Measurements from ENCODE around the gene ABCD3.
"Not testable (repeated sequence)": the region's sequence is repeated elsewhere in the genome, so short reads cannot be mapped to it uniquely, and the experiment has no call there.

ABCD3 gene

DNA sequence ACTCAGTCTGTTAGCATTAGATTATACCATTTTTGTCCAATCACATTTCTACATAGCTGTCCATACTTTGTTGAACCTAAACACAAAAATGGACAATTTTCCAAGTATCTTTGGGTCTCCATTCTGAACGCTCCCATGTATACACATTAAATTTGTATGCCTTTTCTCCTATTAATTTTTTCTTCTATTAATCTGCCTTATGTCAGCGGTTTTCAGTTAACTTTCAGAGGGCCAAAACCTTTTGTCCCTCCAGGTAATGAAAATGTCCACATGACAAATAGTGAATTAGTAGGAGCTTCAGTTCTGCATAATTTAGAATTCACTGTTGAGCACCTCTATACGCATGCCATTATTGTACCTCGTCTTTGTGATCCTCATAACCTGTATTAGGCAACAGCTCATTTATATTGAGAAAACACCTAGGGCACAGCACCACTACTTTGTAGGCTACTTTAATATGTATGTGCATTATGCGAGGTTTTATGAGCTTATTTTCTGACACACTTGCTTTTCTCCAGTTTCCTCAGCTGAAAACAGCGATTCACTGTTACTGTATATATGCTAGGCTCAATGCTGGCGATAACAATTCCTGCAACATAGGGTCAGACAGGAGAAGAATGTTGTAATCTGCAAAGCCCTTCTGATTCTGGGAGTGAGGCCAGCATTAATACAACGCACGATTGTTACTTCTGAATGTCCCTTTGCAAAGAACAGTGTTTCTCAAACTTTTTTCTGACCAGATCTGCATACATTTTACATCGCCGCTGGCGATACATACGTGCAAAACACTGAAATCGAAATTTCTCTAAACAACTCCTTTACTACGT lies 1.1 kb upstream of the ABCD3 start:
- DNase-seq: peak; percentile 14

DNA sequence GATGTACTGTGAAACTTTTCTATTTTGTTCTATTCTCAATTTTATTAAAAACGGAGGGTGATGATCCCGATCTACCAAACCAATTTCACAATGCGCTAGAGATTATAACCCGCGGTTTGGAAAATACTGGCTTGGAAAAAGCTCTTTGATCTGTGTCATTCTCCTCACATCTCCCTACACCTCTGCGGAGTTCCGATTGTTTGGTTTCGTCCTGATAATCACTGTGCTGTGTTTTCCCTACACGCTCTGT lies 536 bp upstream of the ABCD3 start:
- DNase-seq: no peak

DNA sequence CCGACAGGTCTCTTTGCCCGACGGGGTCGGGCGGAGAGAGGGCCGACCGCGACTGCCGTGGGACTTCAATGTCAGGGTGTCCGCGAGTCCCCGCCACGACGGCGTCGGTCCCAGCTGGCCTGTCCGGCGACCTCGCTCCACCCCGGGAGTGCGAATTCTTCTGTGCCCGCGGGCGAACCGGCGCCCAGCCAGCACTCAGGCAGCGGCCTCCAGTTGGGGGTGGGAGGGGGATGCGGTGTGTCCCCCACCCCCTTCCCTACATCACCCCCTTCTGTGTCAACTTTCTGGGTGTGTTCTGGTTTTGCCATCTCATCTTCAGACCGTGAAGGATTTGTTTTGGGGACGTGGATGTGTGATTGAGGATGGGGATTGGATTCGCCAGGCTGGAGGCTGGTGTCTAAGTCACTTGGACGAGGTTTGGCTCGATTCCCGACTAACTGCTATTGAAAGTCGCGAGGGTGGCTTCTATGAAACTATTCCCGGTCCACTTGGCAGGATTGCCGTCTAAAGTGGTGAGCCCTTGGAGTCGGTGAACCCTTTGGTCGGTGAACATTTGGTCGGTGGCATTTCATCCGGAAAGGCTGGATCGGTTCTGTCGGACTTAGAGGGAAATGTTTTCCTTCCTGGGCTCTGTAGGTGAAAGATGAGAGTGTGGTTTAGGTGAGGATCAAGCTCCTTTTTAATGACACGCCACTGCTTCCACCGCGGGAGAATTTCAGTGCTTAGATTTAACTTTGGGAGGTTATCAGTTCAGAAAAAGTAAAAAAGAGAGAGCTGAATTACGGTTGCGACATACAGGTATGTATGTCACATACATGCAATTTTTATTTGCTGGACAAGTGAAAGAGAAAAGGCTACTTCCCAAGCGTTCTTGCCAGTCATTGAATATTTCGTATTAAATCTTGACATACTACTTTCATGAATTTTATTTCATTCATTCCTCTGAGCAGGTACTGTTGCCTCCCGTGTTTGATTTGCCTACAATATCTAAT lies 771 bp downstream of the ABCD3 start:
- no peak for DNase-seq

DNA sequence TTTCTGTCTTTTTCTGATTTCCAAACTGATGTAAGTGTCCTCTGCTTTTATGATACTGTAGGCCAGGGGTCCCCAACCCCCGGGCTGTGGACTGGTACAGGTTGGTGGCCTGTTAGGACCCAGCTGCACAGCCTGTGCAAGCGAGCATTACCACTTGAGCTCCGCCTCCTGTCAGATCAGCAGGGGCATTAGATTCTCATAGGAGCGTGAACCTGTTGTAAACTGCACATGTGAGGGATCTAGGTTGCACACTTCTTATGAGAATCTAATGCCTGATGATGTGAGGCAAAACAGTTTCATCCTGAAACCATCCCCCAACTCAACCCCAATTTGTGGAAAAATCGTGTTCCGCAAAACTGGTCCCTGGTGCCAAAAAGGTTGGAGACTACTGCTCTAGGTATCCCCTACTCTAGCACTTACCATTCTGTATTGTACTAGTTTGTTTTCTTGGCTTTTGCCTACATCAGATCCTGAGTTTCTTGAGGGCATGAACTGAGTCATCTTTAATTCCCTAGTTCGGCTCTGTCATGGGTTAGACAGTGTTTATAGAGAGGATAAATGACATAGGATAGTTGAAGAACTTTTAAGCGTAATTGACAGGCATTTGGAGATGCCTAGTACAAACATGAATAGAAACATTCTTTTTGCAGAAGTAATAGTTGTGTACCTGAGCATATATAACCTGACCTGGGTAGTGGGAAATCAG lies 4.1 kb downstream of the ABCD3 start:
- DNase-seq: no peak

DNA sequence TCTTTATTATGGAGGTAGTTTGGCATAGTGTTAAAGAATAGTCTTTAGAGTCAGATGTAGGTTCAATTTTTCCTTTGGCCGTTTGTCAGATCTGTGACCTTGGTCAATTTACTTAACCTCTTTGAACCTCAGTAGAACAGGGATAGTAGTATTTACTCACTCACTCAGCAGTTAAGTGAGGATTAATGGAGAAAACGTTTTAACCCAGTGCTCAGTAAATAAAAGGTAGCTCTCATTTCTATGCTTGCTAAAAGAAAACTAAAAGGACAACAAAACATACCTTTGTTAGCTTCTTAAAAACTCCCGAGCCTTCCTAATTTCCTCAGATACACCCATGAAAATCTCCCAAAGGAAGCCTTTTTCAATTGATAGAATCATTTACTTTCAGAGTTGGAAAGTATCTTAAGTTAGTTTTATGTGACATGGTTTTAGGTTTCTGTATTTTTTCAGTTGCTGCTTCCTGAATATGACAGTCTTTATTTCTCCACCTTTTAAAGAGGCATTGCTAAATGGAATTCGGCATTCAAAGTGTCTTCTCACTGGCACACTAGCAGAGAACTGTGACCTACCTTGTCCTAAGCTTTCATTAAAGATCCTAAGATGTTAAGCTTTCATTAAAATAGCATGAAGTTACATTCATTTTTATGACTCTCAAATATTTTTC lies 7.8 kb downstream of the ABCD3 start:
- DNase-seq: peak; percentile 18

DNA sequence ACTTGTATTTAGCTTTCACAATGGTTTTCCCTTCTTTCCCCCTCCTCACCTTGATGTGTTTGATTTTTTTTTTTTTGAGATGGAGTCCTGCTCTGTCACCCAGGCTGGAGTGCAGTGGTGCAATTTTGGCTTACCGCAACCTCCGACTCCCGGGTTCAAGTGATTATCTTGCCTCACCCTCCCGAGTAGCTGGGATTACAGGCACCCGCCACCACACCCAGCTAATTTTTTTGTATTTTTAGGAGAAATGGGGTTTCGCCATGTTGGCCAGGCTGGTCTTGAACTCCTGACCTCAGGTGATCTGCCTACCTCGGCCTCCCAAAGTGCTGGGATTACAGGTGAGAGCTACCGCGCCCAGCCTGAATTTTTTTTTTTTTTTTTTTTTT lies 8.3 kb downstream of the ABCD3 start:
- not testable (repeated sequence) for DNase-seq

DNA sequence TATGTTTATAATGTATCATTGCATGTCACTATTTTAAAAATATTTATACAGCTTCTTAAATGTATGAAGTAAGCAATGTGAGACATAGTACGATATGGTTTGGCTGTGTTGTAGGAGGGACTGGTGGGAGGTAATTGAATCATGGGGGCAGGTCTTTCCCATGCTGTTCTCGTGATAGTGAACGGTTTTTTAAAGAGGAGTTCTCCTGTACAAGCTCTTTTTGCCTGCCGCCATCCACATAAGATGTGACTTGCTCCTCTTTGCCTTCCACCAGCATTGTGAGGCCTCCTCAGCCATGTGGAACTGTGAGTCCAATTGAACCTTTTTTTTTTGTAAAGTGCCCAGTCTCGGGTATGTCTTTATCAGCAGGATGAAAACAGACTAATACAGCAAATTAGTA lies 10.3 kb downstream of the ABCD3 start:
- DNase-seq: no peak

DNA sequence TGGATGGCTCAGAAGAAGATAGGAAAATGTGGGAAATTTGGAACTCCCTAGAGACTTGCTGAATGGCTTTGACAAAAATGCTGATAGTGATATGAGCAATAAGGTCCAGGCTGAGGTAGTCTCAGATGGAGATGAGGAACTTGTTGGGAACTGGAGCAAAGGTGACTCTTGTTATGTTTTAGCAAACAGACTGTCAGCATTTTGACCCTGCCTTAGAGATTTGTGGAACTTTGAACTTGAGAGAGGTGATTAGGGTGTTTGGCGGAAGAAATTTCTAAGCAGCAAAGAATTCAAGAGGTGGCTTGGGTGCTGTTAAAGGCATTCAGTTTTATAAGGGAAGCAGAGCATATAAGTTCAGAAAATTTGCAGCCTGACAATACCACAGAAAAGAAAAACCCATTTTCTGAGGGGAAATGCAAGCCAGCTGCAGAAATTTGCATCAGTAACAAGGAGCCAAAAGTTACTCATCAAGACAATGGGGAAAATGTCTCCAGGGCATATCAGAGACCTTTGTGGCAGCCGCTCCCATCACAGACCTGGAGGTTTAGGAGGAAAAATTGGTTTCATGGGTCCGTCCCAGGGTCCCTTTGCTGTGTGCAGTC lies 10.8 kb downstream of the ABCD3 start:
- DNase-seq: not testable (repeated sequence)

DNA sequence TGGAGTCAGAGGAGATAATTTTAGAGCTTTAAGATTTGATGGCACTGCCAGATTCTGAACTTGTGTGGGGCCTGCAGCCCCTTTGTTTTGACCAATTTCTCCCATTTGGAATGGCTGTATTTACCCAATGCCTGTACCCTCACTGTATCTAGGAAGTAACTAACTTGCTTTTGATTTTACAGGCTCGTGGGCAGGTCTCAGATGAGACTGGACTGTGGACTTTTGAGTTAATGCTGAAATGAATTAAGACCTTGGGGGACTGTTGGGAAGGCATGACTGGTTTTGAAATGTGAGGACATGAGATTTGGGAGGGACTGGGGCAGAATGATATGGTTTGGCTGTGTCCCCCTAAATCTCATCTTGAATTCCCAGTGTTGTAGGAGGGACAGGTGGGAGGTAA lies 11.9 kb downstream of the ABCD3 start:
- DNase-seq: not testable (repeated sequence)

DNA sequence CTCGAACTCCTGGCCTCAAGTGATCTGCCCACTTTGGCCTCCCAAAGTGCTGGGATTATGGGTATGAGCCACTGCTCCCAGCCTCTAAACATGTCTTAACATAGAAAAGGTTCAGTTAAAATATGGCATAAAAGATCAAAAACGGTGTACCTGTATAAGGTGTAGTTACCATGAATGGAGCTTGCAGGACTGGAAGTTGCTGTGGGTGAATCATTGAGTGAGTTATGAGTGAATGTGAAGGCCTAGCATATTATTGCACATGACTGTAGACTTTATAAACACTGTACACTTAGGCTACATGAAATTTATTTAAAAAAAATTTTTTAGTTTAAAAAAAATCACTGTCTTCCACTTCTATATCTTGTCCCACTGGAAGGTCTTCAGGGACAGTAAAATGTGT lies 15.7 kb downstream of the ABCD3 start:
- no peak for DNase-seq

DNA sequence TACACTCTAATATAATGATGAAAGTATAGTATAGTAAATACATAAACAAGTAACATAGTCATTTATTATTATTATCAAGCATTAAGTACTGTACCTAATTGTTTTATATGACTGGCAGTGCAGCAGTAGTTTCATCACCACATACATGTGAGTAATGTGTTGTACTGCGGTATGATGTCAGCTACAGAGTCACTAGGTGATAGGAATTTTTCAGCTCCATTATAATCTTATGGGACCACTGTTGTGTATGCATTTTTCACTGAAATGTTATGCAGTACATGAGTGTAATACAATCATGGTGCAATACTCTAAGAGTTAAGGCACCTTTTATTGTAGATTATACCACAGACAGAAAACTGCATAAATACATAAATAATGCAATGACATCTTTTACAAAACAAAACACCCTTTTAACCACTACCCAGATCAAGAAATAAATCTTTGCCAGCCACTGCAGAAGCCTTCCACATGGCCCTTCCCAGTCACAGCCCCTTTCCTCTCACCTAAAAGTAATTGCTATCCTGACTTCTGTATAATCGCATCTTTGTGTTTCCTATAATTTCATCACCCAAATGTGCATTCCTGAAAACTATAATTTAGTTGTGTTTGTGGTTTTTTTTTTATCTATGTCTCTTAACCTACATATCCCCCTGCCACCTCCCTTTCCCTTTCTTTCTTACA lies 16.3 kb downstream of the ABCD3 start:
- DNase-seq: no peak

DNA sequence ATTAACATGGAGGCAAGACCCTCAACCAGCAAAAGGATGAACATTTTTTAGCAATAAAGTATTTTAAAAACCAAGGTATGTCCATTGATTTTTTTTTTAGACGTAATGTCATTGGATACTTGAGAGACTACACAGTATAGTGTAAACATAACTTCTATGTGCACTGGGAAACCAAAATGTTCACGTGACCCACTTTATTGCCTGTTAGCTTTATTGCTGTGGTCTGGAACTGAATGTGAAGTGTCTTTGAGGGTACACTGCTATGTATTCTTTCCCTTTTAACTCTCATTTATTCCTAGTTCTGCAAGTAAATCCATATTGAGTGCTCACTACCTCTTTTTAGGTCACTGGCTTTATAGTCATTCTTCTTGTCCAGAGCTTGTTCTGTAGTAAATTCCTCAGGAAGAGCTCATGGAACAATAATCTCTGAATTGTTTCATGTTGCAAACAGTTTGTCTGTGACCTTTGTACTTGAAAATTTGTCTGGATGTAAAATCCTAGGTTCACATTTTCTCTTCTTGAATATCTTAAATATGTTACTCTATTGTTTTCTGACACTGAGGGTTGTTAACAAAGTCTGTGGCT lies 20.6 kb downstream of the ABCD3 start:
- peak; percentile 35 for DNase-seq

DNA sequence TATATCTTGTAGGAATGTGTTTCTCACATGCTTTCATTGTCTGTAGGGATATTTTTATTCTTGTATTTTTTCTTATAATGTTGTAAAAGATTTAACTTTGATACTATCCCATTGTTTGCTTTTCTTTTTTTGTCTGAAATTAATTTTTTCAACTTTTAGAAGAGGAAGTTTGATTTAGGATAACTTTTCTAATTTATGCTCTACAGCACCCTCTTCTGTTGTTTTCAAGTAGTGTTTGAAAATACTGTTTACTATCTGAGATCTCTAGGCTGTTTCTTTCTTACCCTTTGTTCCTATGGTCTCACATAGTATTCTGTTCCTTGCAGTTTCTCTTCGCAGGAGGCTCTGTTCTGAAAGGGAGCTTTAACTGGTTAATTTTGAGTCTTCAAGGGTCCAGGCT lies 21.9 kb downstream of the ABCD3 start:
- no peak for DNase-seq

DNA sequence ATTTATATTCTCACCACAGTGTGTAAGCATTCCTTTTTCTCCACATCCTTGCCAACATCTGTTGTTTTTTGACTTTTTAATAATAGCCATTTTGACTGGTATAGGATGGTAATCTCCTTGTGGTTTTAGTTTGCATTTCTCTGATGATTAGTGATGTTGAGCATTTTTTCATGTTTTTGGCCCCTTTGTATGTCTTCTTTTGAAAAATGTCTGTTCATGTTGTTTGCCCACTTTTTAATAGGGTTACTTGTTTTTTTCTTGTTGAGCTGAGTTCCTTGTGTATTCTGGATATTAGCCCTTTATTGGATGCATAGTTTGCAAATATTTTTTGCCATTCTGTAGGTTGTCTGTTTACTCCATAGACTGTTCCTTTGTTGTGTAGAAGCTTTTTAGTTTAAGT lies 24.9 kb downstream of the ABCD3 start:
- not testable (repeated sequence) for DNase-seq

DNA sequence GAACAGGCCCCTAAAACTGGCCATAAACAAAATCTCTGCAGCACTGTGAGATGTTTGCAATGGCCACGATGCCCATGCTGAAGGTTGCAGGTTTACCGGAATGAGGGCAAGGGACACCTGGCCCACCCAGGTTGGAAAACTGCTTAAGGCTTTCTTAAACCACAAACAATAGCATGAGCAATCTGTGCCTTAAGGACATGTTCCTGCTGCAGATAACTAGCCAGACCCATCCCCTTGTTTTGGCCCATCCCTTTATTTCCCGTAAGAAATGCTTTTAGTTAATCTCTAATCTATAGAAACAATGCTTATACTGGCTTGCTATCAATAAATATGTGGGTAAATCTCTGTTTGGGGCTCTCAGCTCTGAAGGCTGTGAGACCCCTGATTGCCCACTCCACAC lies 26.6 kb downstream of the ABCD3 start:
- DNase-seq: not testable (repeated sequence)

DNA sequence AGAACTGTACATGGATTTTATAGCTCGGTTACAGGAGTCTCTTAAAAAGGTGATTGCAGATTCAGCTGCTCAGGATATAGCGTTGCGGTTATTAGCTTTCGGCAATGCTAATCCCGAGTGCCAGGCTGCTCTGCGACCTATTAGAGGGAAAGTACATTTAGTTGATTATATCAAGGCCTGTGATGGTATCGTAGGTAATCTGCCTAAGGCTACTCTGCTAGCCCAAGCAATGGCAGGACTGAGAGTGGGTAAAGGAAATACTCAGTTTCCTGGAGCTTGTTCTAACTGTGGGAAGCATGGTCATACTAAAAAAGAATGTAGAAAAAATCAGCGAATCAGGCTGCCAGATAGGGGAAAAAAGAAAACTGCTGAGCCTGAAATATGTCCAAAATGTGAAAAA lies 27.5 kb downstream of the ABCD3 start:
- not testable (repeated sequence) for DNase-seq

DNA sequence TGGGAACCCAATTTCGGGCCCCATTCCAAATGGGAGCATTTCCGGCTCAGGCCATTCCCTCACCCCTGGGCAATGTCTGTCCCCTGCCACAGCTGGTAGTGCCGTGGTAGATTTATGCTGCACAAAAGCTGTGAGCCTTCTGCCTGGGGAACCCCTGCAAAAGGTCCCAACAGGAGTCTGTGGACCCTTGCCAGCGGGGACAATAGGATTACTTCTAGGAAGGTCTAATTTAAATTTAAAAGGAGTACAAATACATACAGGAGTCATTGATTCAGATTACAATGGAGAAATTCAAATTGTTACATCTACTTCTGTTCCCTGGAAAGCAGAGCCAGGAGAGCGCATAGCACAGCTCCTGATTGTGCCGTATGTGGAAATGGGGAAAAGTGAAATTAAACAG lies 28.0 kb downstream of the ABCD3 start:
- not testable (repeated sequence) for DNase-seq

DNA sequence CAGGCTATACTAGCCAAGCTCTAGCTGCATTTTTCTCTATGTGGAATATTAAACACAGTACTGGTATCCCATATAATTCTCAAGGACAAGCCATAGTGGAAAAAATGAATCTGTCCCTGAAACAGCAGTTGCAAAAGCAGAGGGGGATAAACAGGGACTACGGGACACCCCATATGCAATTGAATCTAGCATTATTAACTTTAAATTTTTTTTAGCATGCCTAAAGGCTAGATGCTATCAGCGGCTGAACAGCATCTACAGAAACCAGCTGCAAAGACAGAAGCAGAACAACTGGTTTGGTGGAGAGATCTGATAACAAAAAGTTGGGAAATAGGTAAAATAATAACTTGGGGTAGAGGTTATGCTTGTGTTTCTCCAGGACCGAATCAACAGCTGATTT lies 30.6 kb downstream of the ABCD3 start:
- not testable (repeated sequence) for DNase-seq

DNA sequence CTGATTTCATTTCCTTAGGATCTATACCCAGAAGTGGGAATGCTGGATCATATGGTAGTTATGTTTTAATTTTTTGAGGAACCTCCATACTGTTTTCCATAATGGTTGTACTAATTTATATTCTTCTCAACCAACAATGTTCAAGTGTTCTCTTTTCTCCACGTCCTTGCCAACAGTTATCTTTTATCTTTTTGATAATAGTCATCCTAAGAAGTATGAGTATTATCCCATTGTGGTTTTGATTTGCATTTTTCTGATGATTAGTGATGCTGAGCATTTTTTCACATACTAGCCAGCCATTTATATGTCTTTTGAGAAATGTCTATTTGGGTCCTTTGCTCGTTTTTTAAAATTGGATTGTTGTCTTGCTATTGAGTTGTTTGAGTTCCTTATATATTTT lies 38.5 kb downstream of the ABCD3 start:
- no peak for DNase-seq

DNA sequence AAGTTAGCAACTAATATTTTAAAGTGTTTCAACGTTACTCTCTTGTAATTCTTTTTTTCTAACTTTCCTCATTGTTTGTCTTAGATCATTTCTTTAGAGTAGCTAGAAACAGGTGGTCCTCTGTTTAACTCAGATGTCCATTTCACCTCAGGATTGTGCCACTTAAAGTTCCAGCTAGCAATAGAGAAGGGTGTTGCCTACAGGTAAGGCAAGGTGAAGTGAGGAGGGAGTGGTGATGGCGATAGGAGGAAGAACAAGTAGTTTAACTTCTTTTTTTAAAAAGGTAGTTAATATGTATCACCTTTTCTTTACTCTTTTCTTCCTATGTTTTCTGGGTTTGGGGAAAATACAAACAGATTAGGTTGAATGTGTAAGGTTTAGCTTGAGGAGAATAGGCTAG lies 44.4 kb downstream of the ABCD3 start:
- no peak for DNase-seq

DNA sequence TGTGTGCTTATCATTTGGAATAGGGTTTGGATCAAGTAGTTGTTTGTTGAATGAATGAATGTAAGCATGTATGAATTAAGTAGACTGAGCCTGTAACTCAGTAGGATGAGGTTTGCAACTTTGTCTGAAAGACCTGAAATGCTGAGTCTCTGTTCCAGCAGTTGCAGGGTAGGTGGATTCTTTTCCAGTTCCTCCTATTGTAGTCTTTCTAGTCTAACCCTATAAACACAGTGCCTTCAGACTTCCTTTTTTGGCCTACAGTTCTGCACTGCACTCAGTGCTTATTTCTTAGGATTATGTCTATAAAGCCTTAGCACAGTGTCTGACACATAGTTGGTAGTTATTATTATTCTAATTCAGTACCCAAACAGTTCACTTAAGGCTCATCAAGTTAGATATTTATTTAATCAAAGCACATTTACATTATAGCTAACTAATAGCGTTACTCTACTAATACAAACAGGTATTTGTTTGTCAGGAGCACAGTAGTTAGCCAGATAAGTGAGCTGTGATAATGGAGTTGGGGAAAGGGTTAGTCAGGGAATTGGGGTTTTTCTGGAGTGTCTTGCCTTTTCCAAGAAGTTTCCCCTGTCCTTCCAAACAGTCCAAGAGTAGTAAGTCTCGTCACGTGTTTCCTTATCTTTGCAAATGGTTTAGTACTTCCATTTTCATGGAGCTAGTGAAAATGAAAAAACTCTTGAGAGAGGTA lies 45.0 kb downstream of the ABCD3 start:
- DNase-seq: peak; percentile 58
